Measurements from ENCODE around the gene LRRK1.

DNA sequence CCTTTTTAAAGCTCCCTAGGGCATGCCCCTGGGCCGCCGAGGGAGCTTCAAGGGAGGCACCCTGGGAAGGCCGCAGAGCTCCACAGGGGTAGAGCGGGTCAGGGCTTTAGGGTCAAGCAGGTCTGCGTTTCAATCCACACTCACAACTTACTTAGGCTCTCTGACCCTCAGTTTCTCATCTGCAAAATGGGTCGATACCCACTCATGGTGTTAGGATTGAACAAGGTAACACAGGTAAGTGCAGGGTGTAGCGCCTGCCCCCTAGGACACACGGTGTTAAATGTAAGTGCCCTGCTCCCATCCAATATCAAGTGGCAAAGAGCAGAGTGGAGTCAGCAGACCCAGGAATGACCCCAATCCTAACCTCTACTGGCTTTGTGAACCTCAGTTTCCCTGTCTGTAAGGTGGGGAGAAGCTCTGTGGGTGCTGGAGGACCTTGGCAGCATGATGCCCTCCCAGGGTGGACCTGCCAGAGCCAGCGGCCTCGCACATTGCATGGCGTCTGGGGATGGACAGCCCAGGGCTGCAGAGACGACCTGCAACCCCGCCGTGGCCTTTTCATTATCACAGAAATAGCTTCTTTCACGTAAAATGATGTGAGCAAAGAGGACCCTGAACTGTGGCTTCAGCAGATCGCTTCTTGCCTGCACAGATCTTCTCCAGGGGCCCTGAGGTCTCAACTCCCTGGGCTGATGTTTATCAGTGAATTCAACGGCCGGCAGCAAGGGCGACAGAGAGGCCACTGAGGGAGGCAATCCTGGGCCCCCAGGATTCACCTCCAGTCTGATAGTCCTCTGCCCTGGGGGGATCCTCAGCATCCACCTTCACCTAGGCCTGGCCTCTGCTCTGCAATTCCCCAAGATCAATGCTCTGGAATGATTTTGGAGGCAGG lies 194.2 kb downstream of the LRRK1 start:
- TF ChIP-seq TAF1 (IDR thresholded peaks at IDR 0.05; ENCODE audit: borderline replicate concordance, insufficient read depth, low read length) (no peak), SIN3A (IDR thresholded peaks at IDR 0.05; ENCODE audit: borderline replicate concordance, insufficient read depth, low read length) (no peak)
